GM12801 (cell line): ENCODE measurements around the gene PYHIN1.

ENCODE experiments used
- TF ChIP-seq, protein P1 (sequence below): IDR thresholded peaks from one replicate; pipeline ENCODE4 v1.5.1; 2011; ENCODE audit warnings: control low read depth; ENCODE audit not compliant: insufficient read length; ENCODE audit errors: extremely low read depth

Gene PYHIN1

DNA sequence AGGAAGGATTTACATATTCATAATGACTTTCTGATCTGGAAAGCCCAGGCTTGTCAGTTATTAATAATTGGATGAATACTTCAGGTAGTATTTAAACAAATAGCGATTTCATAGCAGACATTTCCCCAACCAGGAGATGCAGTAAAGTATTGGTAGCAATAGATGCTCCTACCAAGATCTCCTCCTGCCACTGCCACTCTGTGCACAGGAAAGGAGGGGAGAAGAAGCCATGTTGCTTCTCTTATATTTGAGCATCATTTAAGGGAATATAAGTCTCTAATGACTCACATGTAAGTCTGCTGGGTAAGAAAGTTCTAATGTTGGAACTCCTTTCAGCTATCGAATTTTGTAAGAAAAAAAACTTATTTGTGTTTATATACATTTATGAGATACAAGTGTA is 77.9 kb downstream of the PYHIN1 start:
- TF ChIP-seq, protein P1, sequence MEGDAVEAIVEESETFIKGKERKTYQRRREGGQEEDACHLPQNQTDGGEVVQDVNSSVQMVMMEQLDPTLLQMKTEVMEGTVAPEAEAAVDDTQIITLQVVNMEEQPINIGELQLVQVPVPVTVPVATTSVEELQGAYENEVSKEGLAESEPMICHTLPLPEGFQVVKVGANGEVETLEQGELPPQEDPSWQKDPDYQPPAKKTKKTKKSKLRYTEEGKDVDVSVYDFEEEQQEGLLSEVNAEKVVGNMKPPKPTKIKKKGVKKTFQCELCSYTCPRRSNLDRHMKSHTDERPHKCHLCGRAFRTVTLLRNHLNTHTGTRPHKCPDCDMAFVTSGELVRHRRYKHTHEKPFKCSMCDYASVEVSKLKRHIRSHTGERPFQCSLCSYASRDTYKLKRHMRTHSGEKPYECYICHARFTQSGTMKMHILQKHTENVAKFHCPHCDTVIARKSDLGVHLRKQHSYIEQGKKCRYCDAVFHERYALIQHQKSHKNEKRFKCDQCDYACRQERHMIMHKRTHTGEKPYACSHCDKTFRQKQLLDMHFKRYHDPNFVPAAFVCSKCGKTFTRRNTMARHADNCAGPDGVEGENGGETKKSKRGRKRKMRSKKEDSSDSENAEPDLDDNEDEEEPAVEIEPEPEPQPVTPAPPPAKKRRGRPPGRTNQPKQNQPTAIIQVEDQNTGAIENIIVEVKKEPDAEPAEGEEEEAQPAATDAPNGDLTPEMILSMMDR, result no peak

DNA sequence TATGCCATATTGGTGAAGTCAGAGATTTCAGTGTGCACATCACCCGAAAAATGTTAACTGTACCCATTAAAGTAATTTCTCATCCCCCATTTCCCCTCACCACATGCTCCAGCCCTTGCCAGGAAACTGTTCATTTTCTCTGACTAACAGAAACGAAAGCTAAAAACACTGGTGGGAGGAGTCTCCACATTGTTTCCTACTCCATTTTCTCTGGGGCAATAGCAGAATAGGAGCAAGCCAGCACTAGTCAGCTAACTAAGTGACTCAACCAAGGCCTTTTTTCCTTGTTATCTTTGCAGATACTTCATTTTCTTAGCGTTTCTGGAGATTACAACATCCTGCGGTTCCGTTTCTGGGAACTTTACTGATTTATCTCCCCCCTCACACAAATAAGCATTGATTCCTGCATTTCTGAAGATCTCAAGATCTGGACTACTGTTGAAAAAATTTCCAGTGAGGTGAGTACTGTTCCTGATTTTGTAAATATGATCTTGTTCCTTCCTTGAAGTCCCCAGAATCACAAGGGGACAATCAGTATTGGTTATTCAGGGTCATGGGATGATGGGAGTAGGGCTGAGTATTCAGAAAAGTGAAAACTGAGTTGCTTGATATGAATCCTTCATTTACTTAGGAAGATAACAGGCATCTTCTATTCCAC is 78.5 kb downstream of the PYHIN1 start, which contains the start of gene IFI16:
TSS of gene IFI16 (plus strand) at position 204 of the 658 bp plus-strand sequence. CDS start 4,774 bp downstream, outside the sequence.
- TF ChIP-seq, protein P1, result no peak

DNA sequence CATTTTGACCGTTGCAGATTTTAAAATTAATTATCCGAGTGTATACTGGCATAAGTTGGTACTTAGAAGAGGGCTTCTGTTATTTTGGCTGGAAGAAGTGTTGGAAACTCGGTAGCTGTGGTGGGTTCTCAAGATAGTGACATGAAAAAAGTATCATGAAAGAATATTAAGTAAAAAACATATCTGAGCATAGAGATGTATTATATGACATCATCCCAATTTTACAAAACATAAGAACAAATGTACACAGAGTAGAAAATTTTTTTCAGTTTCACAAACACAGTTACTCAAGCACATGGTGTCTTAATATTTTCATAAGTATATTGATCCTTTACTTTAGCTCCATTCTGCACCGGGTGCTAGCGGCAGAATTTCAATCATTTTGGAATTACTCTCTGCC is 79.0 kb downstream of the PYHIN1 start:
- TF ChIP-seq, protein P1, result no peak

DNA sequence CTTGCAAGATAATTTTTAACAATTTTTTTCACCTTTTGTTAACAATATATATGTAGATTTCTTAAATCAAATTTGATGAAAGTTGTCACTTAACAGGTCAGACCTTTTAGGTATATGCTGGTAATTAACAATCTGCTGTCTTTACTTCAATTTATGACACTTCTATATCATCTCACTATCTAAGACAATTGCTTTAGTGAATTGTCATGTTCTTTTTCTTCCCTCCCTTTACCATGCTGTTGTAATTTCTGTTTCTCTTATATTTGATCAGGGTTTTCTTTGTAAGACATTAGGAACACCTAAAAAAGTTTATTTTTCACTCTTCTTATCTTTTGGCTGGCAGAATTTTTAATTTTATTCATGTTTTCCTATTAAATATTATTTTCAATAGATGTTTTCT is 80.4 kb downstream of the PYHIN1 start:
- TF ChIP-seq, protein P1, result no peak

DNA sequence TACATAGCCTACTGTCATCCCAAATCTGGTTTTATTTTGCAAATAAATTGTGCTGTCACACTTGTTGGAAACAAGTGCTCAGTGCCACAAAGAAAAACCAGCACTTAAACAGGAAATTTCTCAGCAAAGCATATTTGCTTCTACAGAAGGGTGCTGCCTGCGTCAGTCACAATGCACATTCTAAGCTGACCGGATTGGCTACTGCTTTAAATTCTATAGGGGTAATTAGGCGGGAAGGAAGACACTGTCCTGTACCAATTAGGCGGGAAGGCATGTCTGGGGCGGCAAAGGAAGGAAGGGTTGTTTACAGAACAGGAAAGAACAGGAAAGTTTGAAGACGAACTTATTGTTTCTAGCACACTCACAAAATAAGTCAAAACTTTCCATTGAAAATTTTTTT is 81.1 kb downstream of the PYHIN1 start:
- TF ChIP-seq, protein P1, result no peak

DNA sequence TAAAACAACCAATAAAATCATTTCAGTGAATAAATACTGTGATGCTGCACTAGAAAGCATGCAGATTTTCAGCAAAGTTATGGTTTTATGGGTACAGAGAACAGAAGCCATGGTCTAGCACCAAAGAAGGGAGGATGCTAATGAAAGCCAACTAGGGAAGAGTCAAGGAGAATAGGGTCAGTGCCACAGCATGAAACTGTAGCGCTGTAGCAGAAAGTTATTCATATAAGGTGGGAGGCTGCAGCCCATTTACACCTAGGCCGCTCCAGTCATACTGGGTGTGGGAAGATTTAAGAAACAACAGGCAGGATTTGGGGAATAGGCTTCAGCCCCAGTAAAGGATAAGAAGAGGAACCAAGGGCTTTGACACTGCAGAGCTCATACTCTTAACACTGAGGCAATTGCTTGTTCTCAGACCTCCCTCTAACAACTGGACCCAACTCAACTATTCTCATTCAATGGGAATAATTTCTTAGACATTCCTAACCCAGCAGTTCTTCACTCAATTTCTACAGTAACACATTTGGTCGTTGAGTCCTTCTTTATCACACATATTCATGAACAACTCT is 82.7 kb downstream of the PYHIN1 start:
- TF ChIP-seq, protein P1, result no peak

DNA sequence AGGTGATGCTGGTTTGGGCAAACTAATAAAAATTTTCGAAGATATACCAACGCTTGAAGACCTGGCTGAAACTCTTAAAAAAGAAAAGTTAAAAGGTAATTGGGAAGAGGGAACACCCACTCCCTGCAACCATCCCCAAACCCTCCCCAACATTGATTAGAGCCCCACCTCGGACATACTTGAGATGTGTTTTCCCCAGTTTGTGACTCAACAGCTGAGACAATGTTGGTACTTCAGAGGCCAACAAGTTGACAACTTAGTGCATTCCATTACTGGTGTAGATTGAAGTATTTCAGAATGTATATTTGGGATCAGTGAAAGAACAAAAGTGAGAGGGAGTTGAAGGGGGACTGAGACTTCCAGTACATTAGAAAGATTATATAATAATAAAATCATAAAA is 83.5 kb downstream of the PYHIN1 start:
- TF ChIP-seq, protein P1, result no peak
